DMS53 (cell line): ENCODE data around the gene FAXDC2.
"Not testable (repeated sequence)": the region's sequence is repeated elsewhere in the genome, so short reads cannot be mapped to it uniquely, and the experiment has no call there.

Experiments used
- DNase-seq: peaks from one replicate; lab custom pipeline; 2025; lab: John Stamatoyannopoulos, UW

FAXDC2 gene

GRCh38 chr5:154830219-154830595, 20.2 kb downstream of the FAXDC2 start:
- peak; percentile 89 for DNase-seq

- DNase-seq, result peak; percentile 92
These were observed 20.7 kb downstream of the FAXDC2 start for GRCh38 chr5:154829589-154830218.

- DNase-seq, result peak; percentile 86
These were observed 21.2 kb downstream of the FAXDC2 start for GRCh38 chr5:154829181-154829588.

GRCh38 chr5:154824070-154824469, 26.3 kb downstream of the FAXDC2 start:
- DNase-seq, result no peak

GRCh38 chr5:154823605-154824004, 26.8 kb downstream of the FAXDC2 start:
- no peak for DNase-seq

- DNase-seq, result not testable (repeated sequence)
These were observed 27.5 kb downstream of the FAXDC2 start for GRCh38 chr5:154822896-154823295.

- no peak for DNase-seq
These were observed 30.0 kb downstream of the FAXDC2 start for GRCh38 chr5:154820383-154820782.

- DNase-seq, result no peak
These were observed 30.9 kb downstream of the FAXDC2 start for GRCh38 chr5:154819546-154819945.

- DNase-seq, result no peak
These were observed 31.8 kb downstream of the FAXDC2 start for GRCh38 chr5:154818471-154819116.

GRCh38 chr5:154817815-154818214, 32.6 kb downstream of the FAXDC2 start:
- DNase-seq, result no peak

GRCh38 chr5:154816891-154817492, 33.4 kb downstream of the FAXDC2 start:
- DNase-seq, result no peak

GRCh38 chr5:154815684-154816247, 34.6 kb downstream of the FAXDC2 start:
- no peak for DNase-seq

GRCh38 chr5:154815025-154815424, 35.4 kb downstream of the FAXDC2 start:
- DNase-seq, result no peak

GRCh38 chr5:154813736-154814135, 36.7 kb downstream of the FAXDC2 start:
- DNase-seq, result no peak

- DNase-seq, result no peak
These were observed 37.2 kb downstream of the FAXDC2 start for GRCh38 chr5:154813158-154813557.

GRCh38 chr5:154811653-154812465, 38.5 kb downstream of the FAXDC2 start:
- DNase-seq, result peak; percentile 77

GRCh38 chr5:154811239-154811638, 39.2 kb downstream of the FAXDC2 start:
- DNase-seq, result no peak

- no peak for DNase-seq
These were observed 44.2 kb downstream of the FAXDC2 start for GRCh38 chr5:154806176-154806575.

- DNase-seq, result no peak
These were observed 48.4 kb downstream of the FAXDC2 start for GRCh38 chr5:154802050-154802449.

- DNase-seq, result no peak
These were observed 49.3 kb downstream of the FAXDC2 start for GRCh38 chr5:154801083-154801482.

GRCh38 chr5:154800582-154800981, 49.8 kb downstream of the FAXDC2 start:
- no peak for DNase-seq

- no peak for DNase-seq
These were observed 52.6 kb downstream of the FAXDC2 start for GRCh38 chr5:154797762-154798161.
